Germinal center (tissue), 1 donor: Measurements from ENCODE around the gene KCTD6.

ENCODE experiments used
- DNase-seq: peaks from one replicate; pipeline ENCODE4 v3.0.0; 2012; ENCODE audit warnings: mixed read lengths, low spot score

Gene KCTD6

GRCh38 chr3:58491506-58492402 is at the start of gene KCTD6:
Gene KCTD6, plus strand, starts transcription at chr3:58492096. Its CDS starts 6,660 bp downstream, at chr3:58498756.
- peak; percentile 94 for DNase-seq

DNA sequence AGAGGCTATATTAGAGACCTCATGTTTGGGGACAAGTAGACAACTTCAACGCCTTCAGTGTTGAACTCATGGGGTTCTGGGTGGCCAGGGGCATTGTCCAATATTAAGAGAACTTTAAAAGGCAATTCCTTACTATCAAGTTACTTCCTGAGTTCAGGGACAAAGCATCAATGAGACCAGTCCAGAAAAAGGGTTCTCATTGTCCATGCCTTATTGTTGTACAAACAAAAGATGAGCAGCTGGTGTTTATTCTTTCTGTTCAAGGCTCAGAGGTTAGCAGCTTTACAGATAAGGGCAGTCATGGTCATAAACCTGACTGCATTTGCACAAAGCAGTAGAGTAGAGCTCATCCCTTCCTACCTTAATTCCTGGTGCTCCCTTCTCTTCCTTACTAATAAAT is 39.7 kb upstream of the KCTD6 start:
- DNase-seq = no peak

- DNase-seq = no peak
Measured at GRCh38 chr3:58459160-58459559, 32.7 kb upstream of the KCTD6 start.

- DNase-seq = no peak
Measured at GRCh38 chr3:58462829-58463180, 29.1 kb upstream of the KCTD6 start.

GRCh38 chr3:58463181-58463941 is 28.5 kb upstream of the KCTD6 start:
- peak; percentile 81 for DNase-seq

DNA sequence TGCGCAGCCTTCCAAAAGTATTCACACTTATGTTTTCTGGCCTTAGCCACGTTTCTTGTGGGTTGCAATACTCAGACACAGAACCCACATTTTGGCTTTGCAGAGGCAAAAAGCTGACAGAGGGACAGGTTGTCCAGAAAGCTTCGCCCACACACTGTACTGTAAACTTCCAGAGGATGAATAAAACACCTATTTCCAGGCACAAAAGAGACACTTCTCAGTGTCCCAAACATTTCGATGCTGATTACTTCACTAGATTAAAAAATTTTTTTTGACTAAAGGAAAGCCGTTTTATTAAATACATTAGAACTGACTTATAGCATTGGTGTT is 28.0 kb upstream of the KCTD6 start:
- no peak for DNase-seq

DNA sequence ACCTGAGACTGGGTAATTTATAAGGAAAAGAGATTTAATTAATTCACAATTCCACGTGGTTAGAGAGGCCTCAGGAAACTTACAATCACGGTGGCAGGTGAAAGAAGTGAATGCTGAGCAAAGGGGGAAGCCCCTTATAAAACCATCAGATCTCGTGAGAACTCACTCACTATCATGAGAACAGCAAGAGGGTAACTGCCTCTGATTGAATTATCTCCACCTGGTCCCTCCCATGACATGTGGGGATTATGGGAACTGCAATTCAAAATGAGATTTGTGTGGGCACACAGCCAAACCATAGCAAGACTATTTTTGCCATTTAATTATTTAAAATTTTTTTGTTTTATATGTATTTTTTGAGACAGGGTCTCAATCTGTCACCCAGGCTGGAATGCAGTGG is 27.0 kb upstream of the KCTD6 start:
- DNase-seq = no peak

DNA sequence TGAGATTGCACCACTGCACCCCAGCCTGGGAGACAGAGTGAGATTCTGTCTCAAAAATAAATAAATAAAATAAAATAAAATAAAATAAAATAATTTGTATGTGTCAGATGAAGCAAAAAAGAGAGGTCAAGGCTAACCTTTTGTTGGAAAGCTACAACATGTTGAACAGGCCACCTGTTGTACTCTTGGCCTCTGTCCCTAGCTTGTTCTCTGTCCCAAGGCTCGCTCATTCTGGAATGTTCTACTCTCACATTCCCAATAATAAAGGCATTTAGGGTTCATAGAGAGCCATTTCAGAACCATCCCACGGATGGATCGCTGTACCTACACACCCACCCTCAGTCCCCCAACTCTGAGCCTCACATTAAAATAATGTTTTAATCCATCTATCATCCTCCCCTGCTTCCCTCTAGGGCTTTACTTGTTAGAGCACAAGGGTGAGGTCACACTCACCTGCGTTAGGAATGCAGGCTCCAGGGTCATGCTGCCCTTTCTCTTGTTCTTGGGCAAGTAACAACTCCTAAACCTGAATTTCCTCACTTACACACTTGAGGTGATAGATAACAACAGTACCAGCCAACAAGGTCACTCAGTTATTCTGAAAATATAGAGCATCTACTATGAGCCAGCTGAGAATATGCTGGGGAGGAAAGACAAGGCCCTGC is 24.9 kb upstream of the KCTD6 start:
- no peak for DNase-seq

DNA sequence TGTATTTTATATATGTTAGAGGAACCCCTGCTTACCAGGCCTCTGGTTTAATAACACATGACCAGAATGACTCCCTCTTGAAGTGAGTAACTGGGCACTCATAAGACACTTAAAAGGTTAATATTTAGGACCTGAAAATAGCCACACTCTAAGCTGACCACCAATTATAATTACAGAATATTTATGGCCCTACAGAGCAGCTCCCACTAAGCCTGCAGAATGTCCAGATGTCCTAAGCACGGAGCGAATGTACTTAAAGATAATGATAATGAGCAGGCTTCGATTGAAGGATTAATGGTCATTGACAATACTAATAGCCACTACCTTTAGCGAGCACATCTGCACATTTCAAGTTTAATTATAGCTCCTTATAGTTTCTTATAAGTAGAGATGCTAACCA is 22.8 kb upstream of the KCTD6 start:
- DNase-seq = no peak

- DNase-seq = no peak
Measured at GRCh38 chr3:58470363-58471024, 21.4 kb upstream of the KCTD6 start.

GRCh38 chr3:58471025-58471887 is 20.6 kb upstream of the KCTD6 start:
- no peak for DNase-seq

DNA sequence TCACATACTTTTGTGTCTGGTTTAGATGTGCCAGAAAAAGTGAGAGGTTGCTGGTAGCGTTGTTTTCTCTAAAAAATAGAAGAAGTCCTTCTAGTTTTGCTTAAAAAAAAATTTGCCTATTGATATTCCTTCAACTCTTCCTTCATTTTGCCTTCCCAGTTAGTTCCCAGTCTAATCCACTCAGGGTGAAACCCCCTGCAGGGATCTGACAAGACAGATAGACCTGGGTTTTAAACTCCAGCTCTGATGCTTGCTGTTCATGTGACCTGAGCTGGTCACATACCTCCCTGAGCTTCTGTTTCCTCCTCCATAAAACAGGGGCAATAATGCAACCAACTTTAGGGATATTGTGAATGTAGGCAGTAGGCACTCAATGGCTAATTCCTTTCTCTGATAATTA is 18.6 kb upstream of the KCTD6 start:
- no peak for DNase-seq

DNA sequence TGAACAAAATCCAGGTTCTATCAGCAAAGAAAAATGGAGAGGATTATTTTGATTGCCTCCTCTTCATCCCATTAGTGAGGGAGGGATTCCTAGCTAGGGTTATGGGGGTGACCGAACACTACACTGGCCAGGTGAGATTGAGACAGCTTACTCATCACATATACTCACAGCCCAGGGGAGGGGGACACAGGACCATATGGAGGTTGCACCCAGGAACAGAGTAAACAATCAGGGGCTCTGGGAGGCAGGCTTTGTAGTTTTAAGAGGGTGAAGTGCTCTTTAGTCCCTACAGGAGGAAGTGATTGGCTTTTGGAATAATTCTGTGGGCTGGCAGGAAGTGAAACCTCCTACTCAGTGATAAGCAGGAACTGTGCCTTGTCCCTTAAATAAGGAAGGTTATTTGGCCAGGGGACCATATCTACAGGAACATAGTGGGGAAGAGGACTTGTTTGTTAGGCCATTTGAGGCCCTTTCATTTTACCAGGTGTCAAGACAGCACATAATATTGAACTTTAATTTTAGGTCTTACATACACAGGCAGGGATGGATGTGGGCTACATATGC is 17.5 kb upstream of the KCTD6 start:
- DNase-seq = peak; percentile 52

- DNase-seq = peak; percentile 34
Measured at GRCh38 chr3:58474967-58475578, 16.8 kb upstream of the KCTD6 start.

DNA sequence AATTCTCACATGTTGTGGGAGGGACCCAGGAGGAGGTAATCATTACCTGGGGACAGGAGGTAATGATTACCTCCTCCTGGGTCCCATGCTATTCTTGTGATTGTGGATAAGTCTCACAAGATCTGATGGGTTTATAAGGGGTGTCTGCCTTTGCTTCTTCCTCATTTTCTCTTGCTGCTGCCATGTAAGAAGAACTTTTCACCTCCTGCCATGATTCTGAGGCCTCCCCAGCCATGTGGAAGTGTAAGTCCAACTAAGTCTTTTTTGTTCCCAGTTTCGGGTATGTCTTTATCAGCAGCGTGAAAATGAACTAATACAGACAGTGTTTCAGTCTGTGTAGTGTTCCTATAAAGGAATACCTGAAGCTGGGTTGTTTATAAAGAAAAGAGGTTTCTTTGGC is 13.1 kb upstream of the KCTD6 start:
- no peak for DNase-seq

DNA sequence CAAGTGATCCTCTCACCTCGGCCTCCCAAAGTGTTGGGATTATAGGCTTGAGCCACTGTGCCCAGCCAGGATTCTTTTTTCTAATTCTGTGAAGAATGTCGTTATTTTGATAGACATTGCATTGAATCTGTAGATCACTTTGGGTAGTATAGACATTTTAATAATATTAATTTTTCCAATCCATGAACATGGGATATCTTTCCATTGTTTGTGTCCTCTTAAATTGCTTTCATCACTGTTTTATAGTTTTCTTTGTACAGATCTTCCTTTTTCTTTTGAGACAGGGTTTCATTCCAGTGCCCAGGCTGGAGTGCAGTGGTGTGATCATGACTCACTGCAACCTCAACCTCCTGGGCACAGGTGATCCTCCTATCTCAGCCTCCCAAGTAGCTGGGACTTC is 11.6 kb upstream of the KCTD6 start:
- no peak for DNase-seq

GRCh38 chr3:58482917-58483636 is 8.8 kb upstream of the KCTD6 start:
- no peak for DNase-seq

GRCh38 chr3:58484045-58484721 is 7.7 kb upstream of the KCTD6 start:
- no peak for DNase-seq

GRCh38 chr3:58484722-58485069 is 7.2 kb upstream of the KCTD6 start:
- no peak for DNase-seq
